HG03460 (cell line): ENCODE results near the gene SND1.

Experiments
- ATAC-seq: cut with Tn5 transposase; IDR thresholded peaks from one replicate; pipeline ENCODE4 v1.9.1; 2021; ENCODE audit not compliant: unreplicated experiment

SND1 gene

DNA sequence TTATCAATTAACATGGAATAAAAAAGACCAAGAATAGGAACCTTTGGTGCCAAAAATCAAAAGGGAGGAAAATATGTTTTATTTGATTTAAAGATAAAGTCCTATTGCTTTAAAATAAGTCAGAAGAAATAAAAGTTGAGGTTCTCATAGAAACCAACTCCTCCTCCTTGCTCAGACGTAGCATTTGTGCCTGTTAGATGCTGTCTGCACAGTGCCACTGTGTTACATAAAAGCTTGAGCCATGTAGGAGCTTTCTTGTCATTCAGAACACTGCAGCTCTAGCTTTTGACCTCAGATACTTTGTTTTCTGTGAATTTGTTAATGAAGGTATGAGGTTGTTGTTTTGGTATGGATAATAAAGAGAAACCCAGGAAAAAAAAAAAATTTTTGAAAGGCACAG, 328.9 kb downstream of the SND1 start:
- ATAC-seq = no peak

DNA sequence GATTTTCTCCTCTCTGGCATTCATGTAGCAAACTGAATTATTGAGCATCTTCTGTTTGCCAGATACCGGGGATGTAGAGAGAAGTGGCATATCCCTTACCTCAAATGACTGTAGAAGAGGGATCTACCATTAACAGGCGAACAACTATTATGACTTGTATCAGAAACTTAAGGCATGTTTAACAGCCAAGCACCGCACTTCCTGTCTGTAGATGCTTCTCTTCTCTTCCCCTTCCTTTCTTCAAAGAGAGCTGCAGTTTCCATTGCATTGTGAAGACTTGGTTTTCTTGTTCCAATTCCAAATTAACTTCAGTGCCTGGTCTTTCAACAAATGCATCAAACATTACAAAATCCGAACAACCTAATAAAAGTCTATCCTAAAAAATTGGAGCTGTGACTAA, 330.0 kb downstream of the SND1 start:
- no peak for ATAC-seq

- no peak for ATAC-seq
Measured at GRCh38 chr7:127983804-127984332, 331.9 kb downstream of the SND1 start.

- ATAC-seq = no peak
Measured at GRCh38 chr7:127986581-127987521, 334.9 kb downstream of the SND1 start.

GRCh38 chr7:127988751-127989150, 336.8 kb downstream of the SND1 start:
- ATAC-seq = no peak

DNA sequence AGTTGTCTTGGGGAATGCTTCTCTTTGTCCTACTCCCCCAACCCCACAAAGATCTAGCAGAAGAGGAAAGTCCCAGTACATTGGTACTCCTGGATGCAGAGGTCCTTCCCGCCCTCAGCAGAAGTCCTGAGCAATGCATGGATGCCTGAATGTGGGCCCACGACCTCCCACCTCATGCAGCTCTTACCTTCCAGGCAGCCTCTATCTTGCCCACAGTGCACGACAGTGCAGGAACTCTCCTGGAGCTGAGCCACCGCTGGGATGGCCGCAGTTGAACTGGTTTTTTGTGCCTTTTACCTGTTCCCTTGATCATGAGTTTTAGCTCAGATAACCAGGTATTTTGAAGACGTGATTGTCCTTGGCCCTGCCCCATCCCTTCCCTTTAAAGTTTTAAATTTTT, 341.3 kb downstream of the SND1 start:
- ATAC-seq = no peak

DNA sequence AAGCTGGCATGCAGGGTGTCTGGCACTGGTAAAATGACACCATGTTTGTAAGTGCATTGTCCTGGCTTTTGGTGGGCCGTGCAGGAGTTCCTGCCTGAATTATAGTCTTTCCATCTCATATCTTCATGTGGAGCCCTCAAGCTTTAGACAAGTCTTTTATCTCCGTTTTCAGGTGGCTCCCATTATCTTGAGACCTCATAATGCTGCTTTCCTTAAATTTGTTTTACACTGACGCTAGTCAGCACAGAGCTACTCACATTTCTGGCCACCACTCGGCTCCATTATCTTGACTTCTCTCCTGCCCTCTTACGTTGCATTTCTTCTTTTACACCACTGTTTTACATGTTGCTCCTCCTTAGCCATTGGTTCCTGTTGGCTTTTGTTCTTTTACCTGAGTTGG, 342.0 kb downstream of the SND1 start:
- no peak for ATAC-seq

DNA sequence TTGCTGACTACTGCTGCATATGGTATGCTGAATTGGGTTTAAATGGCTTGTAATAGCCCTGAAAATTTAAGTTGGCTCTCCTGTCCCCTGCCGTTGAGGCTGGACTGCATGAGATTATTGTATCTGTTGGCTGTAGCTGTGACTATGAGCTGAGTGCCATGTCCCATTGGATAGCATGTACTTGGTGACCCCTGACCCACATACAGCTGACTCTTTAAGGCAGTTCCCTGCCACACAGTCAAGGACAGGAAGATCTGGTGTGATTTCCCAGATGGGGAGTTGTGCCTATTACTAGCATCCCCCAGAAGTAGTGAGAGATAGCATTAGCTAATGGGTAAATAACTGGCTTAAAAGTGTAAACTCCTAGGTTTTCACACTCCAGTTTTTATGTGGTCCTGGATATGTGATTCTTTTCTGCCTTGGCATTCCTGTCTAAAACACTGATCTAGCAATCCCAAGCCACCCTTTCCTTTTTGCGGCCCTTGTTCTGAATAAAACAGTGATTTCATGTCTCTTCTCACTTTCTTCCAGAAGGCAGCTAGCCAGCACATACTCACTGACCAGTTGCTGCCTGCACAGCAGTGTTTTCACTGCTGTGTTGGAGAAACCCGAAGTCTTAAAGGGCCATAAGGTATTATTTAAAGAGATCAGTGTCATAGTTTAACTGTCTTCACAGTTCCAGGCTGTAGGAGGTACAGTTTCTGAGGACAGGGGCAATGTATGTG, 343.3 kb downstream of the SND1 start:
- ATAC-seq = no peak

GRCh38 chr7:127995881-127996215, 343.9 kb downstream of the SND1 start:
- no peak for ATAC-seq

- ATAC-seq = no peak
Measured at GRCh38 chr7:127996253-127997071, 344.5 kb downstream of the SND1 start.

GRCh38 chr7:127997226-127997922, 345.4 kb downstream of the SND1 start:
- ATAC-seq = no peak

DNA sequence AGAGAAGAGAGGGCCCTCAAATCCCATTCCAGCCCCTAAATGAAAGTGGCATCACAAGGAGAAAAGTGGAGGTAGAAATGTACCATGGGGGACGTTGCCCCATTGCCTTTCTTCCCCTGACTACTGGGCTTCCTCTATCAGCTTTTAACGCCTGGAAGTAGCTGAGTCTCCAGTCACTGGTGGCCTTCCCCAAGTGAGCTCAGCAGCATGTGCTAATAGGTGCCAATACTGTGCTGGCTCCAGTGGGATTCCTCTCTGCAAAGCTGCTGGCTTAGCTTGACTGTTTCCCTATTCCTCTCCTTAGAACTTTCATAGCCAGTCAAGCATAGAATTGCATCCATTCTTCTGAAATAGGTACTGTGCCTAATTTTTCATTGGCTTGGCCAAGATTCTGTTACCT, 346.7 kb downstream of the SND1 start:
- no peak for ATAC-seq

DNA sequence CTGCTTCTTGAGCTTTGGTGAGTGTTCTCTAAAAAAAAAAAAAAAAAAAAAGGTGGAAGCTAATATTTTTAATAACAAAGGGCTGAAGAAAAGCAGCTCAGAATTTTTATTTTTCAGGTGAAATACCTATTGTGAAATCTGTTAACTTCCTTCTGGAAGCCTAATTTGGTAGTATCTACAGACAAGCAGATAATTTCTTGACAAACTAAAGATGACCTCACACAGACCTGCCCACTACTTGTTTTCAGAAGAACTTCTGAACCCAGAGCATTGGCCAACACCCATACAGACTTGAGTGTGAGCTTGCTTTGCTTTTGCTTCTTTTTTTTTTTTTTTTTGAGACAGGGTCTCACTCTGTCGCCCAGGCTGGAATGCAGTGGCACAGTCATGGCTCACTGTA, 348.1 kb downstream of the SND1 start:
- ATAC-seq = no peak

- ATAC-seq = no peak
Measured at GRCh38 chr7:128000854-128001265, 348.9 kb downstream of the SND1 start.

- no peak for ATAC-seq
Measured at GRCh38 chr7:128003167-128003566, 351.2 kb downstream of the SND1 start.

DNA sequence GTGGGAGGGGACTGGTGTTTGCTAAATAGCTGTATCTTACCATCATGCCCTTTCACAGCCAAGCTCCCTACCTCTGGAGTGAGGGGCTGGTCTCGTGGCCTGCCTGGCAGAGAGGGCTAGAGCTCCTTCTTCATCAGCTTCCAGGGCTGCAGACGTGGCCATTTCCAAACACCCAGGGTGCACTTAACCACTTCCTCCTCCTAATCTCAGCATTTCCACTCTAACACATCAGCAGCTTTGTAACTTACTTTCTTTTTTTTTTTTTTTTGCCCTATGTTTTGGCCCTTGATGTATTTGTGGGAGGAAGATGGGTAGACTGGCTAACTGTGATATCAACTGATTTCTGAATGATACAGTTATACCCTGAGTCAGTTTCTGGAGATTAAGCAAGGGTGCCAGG, 351.8 kb downstream of the SND1 start:
- ATAC-seq = no peak

DNA sequence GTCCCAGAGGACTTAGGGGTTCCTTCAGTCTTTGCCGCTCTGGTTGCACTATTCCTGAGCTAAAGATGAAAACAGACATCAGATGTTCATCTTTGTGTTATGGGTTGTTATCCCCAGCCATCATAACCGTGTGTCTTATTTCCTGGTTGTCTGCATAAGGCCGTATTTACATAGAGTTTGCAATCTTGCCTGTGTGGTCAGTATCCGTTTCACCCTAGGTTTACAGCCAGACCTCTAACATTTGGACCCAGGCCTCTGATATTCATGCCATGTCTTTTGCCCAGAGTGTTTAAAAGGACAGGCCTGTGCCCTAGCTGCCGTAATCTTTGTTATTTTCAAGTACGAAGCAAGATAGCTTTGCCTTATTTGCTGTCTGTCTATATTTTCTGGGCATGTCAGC, 352.6 kb downstream of the SND1 start:
- no peak for ATAC-seq

GRCh38 chr7:128005117-128005516, 353.1 kb downstream of the SND1 start:
- no peak for ATAC-seq

DNA sequence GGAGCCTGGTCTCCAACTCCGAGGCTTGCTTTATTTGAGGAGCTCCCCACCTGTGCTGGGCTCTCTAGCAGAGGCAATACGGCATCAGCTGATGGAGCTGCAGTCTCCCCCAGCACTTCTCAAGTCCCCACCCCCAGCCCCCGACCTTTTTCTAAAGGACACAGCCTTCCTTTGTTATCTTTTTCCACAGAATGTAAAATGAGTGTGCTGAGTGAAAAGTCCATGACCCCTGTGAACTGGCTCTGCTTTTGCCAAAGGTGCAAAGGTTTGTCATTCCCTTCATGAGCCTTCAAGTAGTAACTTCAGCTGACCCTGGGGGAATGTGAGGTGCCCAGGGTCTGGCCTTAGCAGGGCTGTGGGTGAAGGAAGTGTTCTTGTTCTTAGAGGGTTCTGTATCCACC, 353.8 kb downstream of the SND1 start:
- no peak for ATAC-seq

GRCh38 chr7:128006550-128007302, 354.7 kb downstream of the SND1 start:
- ATAC-seq = no peak
